Measurements from ENCODE around the gene ZNF469.

- TF ChIP-seq EZH2 (IDR thresholded peaks at IDR 0.05) (no peak), POLR2AphosphoS5 (IDR thresholded peaks at IDR 0.05; ENCODE audit: borderline replicate concordance, low read depth, low read length) (no peak)
These were observed 31.8 kb upstream of the ZNF469 start for GRCh38 chr16:88350922-88351321.

Data from SK-N-MC (cell line).